Right hindlimb (tissue), 1 donor: Measurements from ENCODE around the gene ARHGEF19.
A peak's percentile ranks its signal among the peaks of the same experiment; 100 is the strongest.
"Not testable (repeated sequence)": the region's sequence is repeated elsewhere in the genome, so short reads cannot be mapped to it uniquely, and the experiment has no call there.

Experiments
- DNase-seq: peaks from one replicate; pipeline ENCODE4 v3.0.0-alpha.2; 2018

ARHGEF19 gene

DNA sequence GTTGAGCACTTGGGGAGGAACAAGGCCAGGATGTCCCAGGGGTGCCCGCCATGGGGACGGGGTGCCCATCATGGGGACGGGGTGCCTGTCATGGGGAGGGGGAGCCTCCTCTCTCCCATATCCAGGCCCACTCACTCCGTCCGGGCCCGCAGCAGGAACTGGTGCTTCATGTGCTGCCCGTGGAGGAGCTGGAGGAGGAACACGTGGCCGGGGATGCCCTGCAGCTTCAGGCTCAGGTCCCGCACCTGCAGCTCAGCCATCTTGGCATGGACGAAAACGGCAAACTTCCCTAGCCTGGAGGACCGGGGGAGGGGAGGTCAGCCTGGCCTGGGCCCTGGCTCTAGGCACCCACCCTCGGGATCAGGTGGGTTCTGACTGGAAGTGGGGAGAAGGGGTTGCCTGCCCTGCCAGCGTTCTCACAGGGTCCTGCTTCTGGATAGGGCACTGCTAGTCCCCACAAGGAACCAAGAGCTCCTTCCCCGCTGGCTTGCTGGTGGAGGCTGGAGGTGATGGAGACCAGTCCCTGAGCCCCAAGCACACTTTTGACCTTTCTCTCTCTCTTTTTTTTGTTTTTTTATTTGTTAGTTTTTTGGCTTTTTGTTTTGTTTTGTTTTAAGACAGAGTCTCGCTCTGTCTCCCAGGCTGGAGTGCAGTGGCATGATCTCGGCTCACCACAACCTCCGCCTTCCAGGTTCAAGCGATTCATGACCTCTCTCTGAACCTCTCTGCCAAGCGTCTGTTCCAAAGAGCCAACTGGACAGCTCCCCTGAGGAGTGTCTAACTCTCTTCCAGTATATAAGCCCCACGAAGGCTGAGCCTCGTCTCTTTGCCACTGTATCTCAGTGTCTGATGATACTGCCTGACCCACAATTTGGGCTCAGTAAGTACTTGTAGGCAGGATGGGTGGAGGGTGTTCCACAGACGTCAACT, 9.9 kb downstream of the ARHGEF19 start:
- no peak for DNase-seq

DNA sequence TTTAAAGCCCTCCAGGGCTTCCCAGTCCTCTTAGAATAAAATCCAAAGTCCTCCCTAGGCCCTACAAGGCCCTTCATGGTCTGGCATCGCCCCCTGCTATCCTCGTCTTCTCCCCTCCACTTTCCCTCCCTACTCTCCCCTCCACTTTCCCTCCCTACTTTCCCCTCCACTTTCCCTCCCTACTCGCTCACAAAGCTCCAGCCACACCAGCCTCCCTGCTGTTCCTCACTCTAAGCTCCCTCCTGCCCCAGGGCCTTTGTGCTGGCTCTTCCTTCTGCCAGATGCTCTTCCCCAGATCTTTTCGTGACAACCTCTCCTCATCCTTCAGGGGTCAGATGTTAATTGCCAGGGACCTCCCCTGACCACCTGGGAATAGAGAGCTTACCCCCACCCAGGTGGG, 12.8 kb downstream of the ARHGEF19 start:
- no peak for DNase-seq

DNA sequence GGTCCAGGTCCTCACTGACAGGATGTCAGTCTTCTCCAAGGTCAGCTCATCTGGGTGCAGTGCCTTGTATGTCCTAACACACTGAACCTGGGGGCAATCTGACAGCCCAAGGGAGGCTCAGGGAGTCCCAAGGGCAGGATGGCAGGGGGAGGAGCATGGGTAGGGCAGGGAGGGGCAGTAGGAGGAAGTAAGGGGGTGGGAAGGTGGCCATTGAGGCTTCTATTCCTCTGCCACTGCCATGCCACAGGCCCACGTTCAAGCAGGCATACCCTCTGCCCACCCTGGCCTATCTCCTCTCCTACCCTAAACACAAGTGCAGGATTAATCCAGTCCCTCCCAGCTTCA, 13.3 kb downstream of the ARHGEF19 start:
- DNase-seq = no peak

DNA sequence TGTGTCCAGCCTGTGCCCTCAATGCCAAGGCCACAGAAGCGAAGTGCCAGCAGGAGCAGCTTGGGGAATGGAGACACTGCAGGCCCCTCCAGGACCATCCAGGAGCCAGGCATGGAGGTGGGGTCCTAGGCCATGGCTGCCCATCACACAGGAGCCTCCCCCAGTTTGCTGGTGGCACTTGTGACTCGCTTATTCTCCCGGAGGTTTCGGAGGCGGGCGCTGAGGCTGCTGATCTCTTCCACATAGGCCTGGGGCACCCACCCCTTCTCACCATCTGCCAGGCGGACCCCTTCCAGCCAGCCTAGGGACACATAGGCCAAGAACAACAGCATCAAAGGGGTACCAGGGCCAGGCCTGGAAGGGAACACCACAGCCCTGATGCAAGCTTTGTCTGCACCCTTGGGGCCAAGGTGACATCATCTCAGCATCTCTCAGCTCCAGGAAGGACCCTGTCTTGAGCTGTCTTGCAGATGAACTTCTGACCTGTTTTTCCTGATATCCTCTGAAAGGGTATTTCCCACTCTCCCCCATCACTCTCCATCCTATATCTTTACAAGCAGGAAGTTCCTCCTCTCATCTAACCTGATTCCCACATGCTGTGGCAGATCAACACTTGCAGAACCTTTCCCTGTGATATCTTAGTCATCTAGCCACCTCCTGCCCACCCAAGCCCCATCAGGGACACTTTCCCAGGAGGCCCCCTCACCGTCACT, 13.9 kb downstream of the ARHGEF19 start:
- DNase-seq = no peak

DNA sequence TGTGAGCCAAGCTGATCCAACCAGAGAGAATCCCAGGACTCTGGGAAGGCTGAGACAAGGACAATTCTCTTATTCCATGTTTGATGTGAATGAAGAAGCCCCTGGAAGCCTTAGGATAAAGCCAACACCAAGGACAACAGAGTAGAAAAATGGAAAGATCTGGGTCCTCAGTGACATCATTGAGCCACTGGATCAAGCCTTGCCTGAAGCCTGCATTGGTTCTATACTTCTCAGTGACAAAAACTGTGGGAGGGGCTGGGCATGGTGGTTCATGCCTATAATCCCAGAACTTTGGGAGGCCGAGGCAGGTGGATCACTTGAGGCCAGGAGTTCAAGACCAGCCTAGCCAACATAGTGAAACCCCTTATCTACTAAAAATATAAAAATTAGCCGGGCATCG, 15.6 kb downstream of the ARHGEF19 start:
- DNase-seq = no peak

DNA sequence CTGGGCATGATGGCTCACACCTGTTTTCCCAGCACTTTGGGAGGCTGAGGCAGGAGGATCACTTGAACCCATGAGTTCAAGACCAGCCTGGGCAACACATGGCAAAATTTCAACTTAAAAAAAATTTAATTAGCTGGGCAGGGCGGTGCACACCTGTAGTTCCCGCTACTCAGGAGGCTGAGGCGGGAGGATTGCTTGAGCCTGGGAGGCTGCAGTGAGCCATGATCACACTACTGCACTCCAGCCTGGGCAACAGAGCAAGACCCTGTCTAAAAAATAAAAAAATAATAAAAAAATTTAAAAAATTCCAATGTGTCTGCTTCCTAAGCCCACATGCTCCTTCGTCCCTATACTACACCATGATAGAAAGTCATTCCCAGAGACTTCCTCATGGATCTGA, 16.3 kb downstream of the ARHGEF19 start:
- not testable (repeated sequence) for DNase-seq

DNA sequence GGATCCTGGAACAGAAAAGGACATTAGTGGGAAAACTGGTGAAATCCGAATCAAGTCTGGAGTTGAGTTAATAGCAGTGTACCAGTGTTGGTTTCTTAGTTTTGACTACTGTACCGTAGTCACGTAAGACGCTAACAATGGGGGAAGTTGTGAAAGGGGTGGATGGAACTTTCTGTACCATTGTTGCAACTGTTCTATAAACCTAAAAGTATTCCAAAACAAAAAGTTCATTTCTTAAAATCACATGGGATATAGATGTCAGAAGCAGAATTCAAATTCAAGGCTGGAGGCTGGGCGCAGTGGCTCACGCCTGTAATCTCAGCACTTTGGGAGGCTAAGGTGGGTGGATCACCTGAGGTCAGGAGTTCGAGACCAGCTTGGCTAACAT, 16.9 kb downstream of the ARHGEF19 start:
- no peak for DNase-seq

DNA sequence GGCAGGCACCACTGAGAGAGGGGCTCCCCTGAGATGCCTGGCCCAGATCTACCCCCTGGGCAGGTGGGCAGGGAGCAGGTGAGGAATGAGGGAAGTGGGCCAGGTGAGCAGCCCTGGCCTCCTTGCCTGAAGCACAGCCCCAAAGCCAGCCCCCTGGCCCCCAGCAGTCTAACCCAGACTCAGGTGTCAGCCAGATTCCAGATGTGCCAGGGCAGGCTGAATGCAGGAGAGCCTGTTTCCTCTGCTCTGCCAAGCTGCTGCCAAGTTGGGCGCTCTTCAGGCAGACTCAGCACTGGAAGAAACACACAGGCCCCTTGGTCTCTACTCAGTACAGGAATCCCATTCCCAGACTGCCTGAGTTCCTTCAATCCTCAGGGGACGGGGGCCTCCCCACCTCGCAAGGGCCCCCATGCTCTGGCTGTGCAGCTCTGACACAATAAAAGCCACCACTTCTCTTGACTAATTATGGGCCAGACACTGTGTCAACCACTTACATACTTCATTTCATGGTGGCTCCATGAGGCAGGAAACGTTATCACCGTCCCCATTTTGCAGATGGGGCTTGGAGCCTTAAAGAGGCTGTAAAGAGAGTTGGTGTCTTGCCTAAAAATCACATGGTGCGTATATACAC, 20.4 kb downstream of the ARHGEF19 start:
- no peak for DNase-seq

DNA sequence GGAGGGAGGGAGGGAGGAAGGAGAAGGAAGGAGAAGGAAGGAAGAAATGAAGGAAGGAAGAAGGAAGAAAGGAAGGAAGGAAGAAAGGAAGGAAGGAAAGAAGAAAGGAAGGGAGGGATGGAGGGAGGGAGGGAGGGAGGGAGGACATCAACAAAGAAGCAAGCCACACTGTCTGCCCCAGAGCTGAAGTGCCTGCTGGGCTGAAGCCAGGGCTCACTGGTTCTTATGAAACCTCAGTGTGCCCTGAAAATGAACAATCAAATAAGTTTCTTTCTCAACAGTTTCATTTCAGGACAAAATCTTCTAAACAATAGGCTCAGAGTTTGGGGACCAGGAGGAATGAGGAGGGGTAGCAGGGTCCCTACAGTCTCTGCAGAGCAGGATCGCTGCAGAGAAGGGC, 21.1 kb downstream of the ARHGEF19 start:
- DNase-seq = no peak

DNA sequence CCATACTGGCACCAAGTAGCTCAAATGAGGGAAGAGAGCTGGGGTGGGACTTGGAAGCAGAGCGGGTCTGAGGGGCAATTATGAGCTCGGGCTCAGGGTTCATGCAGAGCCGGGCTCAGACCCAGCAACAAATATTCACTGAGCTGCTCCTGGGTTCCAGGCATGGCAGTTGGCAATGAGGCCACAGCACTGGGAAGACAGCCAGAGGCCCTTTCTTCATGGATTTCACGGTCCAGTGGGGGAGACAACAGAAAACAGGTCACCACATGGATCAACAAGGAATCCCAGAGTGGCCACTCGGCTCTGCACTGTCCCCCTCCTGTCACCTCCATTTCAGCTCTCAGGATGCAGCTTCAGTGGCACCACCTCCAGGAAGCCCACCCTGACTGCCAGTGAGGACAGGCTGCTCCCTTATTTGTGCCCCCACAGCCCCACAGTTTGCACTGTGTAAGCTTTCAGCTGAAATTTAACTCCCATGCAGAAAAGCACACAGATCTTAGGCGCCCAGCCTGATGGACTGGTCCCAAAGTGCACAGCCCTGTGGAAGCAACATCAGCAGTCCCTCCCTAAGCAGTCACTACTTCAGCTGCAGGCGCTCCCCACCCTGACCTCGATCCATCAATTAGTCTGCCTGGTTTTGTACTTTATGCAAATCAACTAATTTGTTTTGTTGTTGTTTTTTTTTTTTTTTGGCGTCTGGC, 22.4 kb downstream of the ARHGEF19 start:
- no peak for DNase-seq

DNA sequence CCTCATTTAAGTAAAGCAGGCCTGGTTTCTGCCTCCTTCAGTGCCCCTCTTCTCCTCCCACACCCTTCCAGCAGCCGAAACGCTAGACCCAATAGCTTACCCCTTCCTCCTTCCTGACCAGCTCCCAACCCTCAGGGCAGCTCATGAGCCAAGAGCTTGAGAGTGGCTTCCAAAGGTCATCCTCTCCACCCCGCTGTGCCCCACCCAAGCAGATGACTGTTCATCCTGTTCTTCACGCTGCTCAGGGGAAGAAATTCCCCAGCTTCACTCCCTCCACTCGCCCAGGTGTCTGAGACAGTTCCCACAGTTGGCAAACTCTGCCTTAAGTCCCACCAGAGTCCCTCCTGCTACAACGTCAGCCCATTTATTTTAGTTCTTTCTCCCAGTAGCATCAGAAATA, 23.4 kb downstream of the ARHGEF19 start:
- DNase-seq = peak; percentile 68

DNA sequence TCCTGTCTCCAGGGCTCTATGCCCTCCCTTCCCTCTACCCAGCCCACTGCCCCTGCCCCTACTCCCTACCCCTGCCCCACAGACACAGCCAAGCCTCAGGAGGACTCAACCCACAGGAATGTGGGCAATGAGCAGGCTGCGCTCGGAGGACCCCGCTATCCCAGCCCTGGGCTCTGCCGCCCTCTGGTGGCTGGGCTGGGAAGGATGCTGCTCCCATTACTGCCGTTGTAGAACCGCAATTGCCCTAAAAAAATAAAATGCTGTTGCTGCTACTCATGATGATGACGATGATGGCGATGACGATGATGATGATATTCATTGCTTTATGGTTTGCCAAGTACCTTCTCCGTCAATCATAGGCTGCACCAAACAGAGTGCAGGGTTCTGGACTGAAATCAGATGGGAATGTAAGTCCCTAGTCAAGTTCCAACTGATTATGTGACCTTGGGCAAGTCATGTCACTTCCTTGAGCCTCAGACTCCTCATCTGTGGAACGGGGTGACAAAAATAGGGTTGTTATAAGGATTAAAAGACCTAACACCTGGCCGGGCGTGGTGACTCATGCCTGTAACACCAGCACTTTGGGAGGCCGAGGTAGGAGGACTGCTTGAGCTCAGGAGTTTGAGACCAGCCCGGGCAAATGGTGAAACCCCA, 24.6 kb downstream of the ARHGEF19 start:
- peak; percentile 85 for DNase-seq

DNA sequence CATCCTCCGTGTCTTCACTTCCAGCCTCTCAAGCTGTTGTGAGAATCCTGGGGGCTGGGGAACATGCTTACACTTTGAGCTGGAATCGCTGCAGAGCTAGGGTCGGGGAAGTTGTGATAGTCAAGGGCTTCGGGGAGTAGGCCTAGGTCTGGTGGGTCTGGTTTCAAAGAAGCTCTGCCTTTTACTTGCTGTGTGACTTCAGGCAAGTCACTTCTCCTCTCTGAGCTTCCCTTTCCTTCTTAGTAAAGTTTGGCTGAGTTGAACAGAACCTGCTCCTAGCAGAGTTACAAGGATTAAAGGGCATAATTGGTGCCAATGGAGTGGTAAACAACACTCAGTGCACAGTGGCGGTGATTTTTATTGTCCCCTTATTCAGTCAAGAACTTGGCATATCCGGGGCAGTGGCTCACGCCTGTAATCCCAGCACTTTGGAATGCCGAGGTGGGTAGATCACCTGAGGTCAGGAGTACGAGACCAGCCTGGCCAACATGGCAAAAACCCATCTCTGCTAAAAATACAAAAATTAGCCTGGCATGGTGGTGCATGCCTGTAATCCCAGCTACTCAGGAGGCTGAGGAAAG, 25.7 kb downstream of the ARHGEF19 start:
- DNase-seq = no peak

DNA sequence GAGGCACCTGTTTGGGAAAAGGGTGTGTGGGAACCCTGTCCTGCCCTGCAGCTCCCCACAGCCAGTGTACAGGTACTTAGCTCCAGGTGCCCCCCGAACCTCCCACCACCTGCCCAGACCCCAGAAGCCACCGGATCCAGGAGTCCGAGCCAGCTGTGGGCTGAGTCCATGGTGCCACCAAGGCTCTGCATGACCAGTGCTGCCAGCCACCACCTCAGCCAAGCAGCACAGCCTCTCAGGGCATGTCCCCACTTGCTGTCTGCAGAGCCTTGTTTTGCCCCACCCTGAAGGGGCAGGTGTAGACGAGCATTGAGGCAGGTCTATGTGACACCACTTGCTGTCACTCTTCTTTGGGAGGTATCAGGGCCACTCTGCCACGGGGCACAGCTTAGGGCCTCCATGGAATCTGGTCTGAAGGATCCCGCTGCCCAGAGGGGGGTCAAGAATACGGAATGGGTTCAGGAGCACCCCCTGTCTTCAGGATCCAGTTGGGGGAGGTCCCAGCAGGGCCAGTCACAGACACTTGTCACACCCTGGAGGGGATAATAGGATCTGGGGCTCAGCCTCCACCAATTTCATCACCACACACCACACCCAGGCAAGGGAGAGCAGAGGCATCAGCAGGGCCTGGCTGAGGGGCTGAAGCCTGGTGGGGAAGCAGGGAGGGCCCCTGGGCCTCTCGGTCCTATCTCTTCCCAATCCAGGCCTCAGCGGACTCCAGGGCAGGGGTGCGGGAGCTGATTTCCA, 27.7 kb downstream of the ARHGEF19 start:
- DNase-seq = no peak

DNA sequence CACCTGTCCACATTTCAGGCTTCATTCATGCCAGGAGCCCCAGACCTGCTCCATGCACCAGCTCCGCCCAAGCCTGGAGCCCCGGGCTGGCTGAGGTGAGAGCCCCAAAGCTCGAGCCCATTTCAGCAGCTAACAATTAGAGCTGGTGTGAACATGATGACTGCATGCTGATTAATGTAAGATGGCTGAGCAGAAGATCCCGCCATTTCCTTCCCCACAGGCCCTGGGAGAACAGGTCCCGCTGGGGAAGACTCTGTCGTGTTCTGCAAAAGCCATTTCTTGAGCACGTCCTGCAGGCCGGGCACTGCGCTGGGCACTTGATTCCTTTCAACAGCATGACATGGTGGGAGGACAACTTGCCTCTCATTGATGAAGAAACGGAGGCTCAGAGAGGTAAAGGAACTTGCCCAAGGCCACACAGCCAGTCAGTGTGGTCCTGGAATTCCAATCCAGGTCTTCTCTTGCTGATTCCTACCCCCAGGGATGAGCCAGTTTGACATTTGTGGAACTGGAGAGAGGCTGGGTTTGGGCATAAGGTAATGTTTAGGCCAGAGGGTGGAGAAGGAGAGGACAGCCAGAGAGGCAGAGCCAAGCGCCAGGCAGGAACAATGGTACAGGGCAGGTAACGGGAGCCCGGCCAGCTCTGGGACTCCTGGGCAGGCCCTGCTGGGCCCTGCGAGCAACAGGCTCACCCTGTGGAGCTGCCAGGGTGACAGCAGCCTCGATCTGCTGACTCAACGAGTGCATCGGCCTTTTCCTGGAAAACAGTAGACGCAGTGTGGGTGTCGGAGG, 28.5 kb downstream of the ARHGEF19 start:
- DNase-seq = no peak

DNA sequence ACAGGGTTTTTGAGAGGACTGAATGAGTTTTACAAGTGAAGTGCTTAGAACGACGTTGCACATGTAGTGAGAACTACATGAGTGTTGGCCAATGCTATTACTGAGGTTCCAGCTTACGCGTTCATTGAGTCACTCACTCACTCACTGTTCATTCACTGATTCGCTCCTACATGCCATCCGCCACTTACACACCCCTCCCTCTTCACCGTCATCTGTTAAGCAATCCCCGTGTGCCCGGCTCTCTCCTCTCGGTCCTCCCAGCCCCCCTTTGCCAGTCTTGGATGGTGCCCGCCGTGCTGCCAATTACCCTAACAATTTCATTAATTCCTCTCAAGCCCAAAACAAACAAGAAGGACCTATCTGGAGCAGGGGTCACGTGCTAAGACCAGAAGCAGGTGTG, 29.3 kb downstream of the ARHGEF19 start:
- no peak for DNase-seq

DNA sequence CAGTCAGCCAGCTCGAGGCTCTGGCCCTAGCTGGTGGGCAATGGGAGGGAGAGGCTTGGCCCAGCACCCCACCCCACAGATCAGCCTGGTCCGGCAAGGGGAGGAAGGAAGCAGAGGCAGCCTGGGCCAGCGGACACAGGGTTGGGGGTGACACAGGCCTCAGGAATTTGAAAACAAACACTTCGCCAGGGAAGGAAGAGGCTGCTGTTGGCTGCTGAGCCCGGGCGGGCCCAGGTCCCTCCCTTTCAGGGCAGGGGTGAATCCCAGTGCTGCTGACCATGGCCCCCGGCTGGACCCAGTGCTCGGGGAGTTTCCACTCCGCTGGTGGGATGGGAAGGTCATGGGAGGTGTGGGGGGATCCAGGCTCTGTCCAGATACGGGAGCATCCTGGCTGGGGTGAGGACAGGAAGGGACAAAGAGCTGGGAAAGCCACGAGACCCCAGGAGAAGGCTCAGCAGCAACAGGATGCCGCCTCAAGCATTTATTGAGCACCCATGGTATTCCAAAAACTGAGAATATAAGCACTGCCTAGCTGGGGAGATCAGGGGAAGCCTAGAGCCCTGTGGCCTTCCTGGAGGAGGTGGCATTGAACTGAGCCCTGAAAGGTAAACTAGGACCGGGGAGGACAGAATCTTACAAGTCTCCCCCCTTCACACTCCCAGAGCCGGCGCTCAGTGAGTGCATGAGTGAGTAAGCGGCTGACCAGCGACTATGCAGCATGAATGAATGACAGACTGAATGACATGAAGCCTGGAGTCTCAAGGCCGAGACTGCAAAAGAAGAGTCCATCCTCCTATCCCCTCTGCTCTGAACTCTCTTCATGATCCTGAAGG, 30.3 kb downstream of the ARHGEF19 start:
- peak; percentile 88 for DNase-seq

DNA sequence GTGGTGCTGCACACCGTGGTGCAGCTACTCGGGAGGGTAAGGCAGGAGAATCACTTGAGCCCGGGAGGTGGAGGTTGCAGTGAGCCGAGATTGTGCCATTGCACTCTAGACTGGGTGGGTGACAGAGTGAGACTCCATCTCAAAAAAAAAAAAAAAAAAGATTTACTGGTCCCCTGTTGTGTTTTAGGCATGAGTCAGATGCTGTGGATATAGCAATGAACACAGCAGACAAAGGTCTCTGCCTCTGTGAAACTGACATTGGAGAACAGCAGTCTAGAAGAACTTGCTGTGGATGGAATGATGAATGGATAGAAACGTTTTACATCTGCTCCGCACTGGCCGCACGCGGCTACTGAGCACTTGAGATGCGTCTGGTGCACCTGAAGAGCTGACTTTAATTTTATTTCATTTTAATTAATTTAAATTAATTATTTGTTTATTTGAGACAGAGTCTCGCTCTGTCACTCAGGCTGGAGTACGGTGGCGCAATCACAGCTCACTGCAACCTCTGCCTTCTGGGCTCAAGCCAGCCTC, 32.1 kb downstream of the ARHGEF19 start:
- no peak for DNase-seq
